PC-3 (cell line): Measurements from ENCODE around the gene SPC24. TPM values are rescaled to one million over a fixed set of nuclear protein-coding genes. Genes with fewer than 3 reads are reported as not detected.
"Not testable (repeated sequence)": the region's sequence is repeated elsewhere in the genome, so short reads cannot be mapped to it uniquely, and the experiment has no call there.

Experiments used
- ATAC-seq: fragments of 200-7000 bp; cut with Tn5 transposase; 2 replicates; pipeline ENCODE4 v1.9.1; 2020; ENCODE audit warnings: mild to moderate bottlenecking, moderate library complexity
- BruUV-seq: library from RNA; stranded (reverse); fragments of 400-500 nt; replicated peaks from 2 replicates; lab custom pipeline; 2021; lab: Mats Ljungman, UMichigan
- CTCF ChIA-PET: fragments of 300-600 bp; sonication (Branson Sonifier 250); formaldehyde crosslinking; loops from one replicate; lab custom pipeline; 2022; ENCODE audit warnings: antibody characterized with exemption; lab: Charles Lee
- POLR2A ChIA-PET: fragments of 300-600 bp; sonication (Branson Sonifier 250); formaldehyde crosslinking; loops from one replicate; lab custom pipeline; 2022; ENCODE audit warnings: antibody characterized with exemption; ENCODE audit not compliant: unreplicated experiment; lab: Charles Lee
- DNase-seq: peaks from one replicate; pipeline ENCODE4 v3.0.0-alpha.2; 2015
- H2AFZ ChIP-seq: fragments of 300-600 bp; sonication (generic); 2 replicates; pipeline ENCODE4 v1.6.0; 2016; ENCODE audit warnings: antibody characterized with exemption, low read length
- H3F3A ChIP-seq: fragments of 300-600 bp; sonication (generic); one replicate; pipeline ENCODE4 v1.6.0; 2017; ENCODE audit warnings: antibody characterized with exemption, low read length, control low read depth, mild to moderate bottlenecking; ENCODE audit not compliant: unreplicated experiment
- H3K27ac ChIP-seq: fragments of 300-600 bp; sonication (generic); 2 replicates; pipeline ENCODE4 v1.5.1; 2016; ENCODE audit warnings: mild to moderate bottlenecking, low read length
- H3K27me3 ChIP-seq: fragments of 300-600 bp; sonication (generic); 2 replicates; pipeline ENCODE4 v1.6.1; 2016; ENCODE audit warnings: low read length, mixed read lengths
- H3K36me3 ChIP-seq: fragments of 300-600 bp; sonication (generic); 2 replicates; pipeline ENCODE4 v1.6.1; 2016; ENCODE audit warnings: low read depth, mixed run types, low read length, mixed read lengths
- H3K4me1 ChIP-seq: fragments of 300-600 bp; sonication (generic); 2 replicates; pipeline ENCODE4 v1.5.1; 2016; ENCODE audit warnings: low read length; ENCODE audit not compliant: insufficient read depth
- H3K4me2 ChIP-seq: fragments of 300-600 bp; sonication (generic); 2 replicates; pipeline ENCODE4 v1.6.0; 2016; ENCODE audit warnings: low read length
- H3K4me3 ChIP-seq: fragments of 300-600 bp; sonication (generic); 2 replicates; pipeline ENCODE4 v1.5.1; 2016; ENCODE audit warnings: mild to moderate bottlenecking, low read length, mixed read lengths
- H3K79me2 ChIP-seq: fragments of 300-600 bp; sonication (generic); 2 replicates; pipeline ENCODE4 v1.6.1; 2017; ENCODE audit warnings: low read length, mixed read lengths
- H3K9ac ChIP-seq: fragments of 300-600 bp; sonication (generic); 2 replicates; pipeline ENCODE4 v1.6.0; 2016; ENCODE audit warnings: mild to moderate bottlenecking, low read length
- H3K9me2 ChIP-seq: fragments of 300-600 bp; sonication (generic); replicated peaks from 2 replicates; pipeline ENCODE4 v1.6.1; 2016; ENCODE audit warnings: mixed run types, low read length, mixed read lengths
- H3K9me3 ChIP-seq: fragments of 300-600 bp; sonication (generic); 2 replicates; pipeline ENCODE4 v1.6.1; 2016; ENCODE audit warnings: low read length, mixed read lengths
- H4K20me1 ChIP-seq: fragments of 300-600 bp; sonication (generic); 2 replicates; pipeline ENCODE4 v1.6.1; 2016; ENCODE audit warnings: low read length, mixed read lengths
- CTCF ChIP-seq: fragments of 300-600 bp; sonication (generic); conservative IDR thresholded peaks from 2 replicates; pipeline ENCODE4 v1.5.1; 2017; ENCODE audit warnings: antibody characterized with exemption, low read depth, mild to moderate bottlenecking, low read length
- EZH2 ChIP-seq: fragments of 300-600 bp; sonication (generic); IDR thresholded peaks from one replicate; pipeline ENCODE4 v1.6.1; 2017; ENCODE audit warnings: antibody characterized with exemption, mild to moderate bottlenecking, low read length; ENCODE audit not compliant: unreplicated experiment
- EZH2phosphoT487 ChIP-seq: fragments of 300-600 bp; sonication (generic); IDR thresholded peaks from 2 replicates; pipeline ENCODE4 v1.6.1; 2018; ENCODE audit warnings: mild to moderate bottlenecking, antibody characterized with exemption, low read length, borderline replicate concordance
- intact Hi-C: fragments of 100-400 bp; cut with micrococcal nuclease; formaldehyde crosslinking; loops from 2 replicates; pipeline ENCODE4 v1.9.0; 2023
- total RNA-seq: library from RNA; depleted of rRNA; stranded (reverse); fragments of >200 nt; gene quantifications from 2 replicates; pipeline ENCODE4 v1.2.3, GENCODE V29; 2014

SPC24 gene
- total RNA-seq, 1 experiment from 2014 or later, result 142 TPM

- Histone ChIP-seq H3K79me2 (peaks cover 76% of the 10 kb centered on the region), H3K27ac (no peak overlapping the region), H3K4me3 (no peak overlapping the region), H3K4me1 (peaks cover 24% of the 10 kb centered on the region), H3K9ac (no peak overlapping the region), H3F3A (peaks cover 15% of the 10 kb centered on the region), H4K20me1 (peaks cover 69% of the 10 kb centered on the region), H3K9me2 (no peaks in the 10 kb centered on the region), H3K9me3 (no peaks in the 10 kb centered on the region), H3K27me3 (no peaks in the 10 kb centered on the region), H3K36me3 (peaks cover 72% of the 10 kb centered on the region), H2AFZ (no peak overlapping the region), H3K4me2 (no peak overlapping the region)
- DNase-seq (no peak), ATAC-seq (no peak)
- ChIA-PET CTCF (no interaction called here), POLR2A (no interaction called here)
- intact Hi-C loops, result no loop called here
- TF ChIP-seq EZH2, result no peak
- TF ChIP-seq CTCF, result no peak
- TF ChIP-seq EZH2phosphoT487, result no peak
- BruUV-seq, result no TSS peak
Measured at GRCh38 chr19:11098861-11099260, 56.7 kb downstream of the SPC24 start.

GRCh38 chr19:11098327-11098726, 57.3 kb downstream of the SPC24 start:
- no peak for TF ChIP-seq EZH2phosphoT487
- TF ChIP-seq EZH2, result no peak
- no peak for TF ChIP-seq CTCF
- DNase-seq, result no peak
- H3K27me3 ChIP-seq, result no peaks in the 10 kb centered on the region
- no peaks in the 10 kb centered on the region for H3K9me3 ChIP-seq
- H3K9me2 ChIP-seq, result no peaks in the 10 kb centered on the region
- peaks cover 69% of the 10 kb centered on the region for H4K20me1 ChIP-seq
- CTCF ChIA-PET, result no interaction called here
- peaks cover 73% of the 10 kb centered on the region for H3K36me3 ChIP-seq
- no peak overlapping the region for H3K9ac ChIP-seq
- POLR2A ChIA-PET, result no interaction called here
- intact Hi-C loops, result no loop called here
- no peak for ATAC-seq
- no peak overlapping the region for H3K27ac ChIP-seq
- H3K4me3 ChIP-seq, result no peak overlapping the region
- no peak overlapping the region for H3K4me2 ChIP-seq
- no peak overlapping the region for H2AFZ ChIP-seq
- peaks cover 15% of the 10 kb centered on the region for H3F3A ChIP-seq
- H3K4me1 ChIP-seq, result peaks cover 29% of the 10 kb centered on the region
- no TSS peak for BruUV-seq
- peaks cover 82% of the 10 kb centered on the region for H3K79me2 ChIP-seq

GRCh38 chr19:11097367-11097766, 58.2 kb downstream of the SPC24 start:
- H4K20me1 ChIP-seq, result peaks cover 69% of the 10 kb centered on the region
- peaks cover 15% of the 10 kb centered on the region for H3F3A ChIP-seq
- H3K9me2 ChIP-seq, H3K9me3 ChIP-seq, H3K27me3 ChIP-seq, DNase-seq, POLR2A ChIA-PET, CTCF ChIA-PET, H3K4me2 ChIP-seq, H3K9ac ChIP-seq, H3K4me3 ChIP-seq, BruUV-seq, H3K27ac ChIP-seq, H2AFZ ChIP-seq, intact Hi-C loops, ATAC-seq: not testable (repeated sequence)
- H3K4me1 ChIP-seq, result peaks cover 39% of the 10 kb centered on the region
- peaks cover 82% of the 10 kb centered on the region for H3K79me2 ChIP-seq
- peaks cover 71% of the 10 kb centered on the region for H3K36me3 ChIP-seq
